Measurements from ENCODE around the gene C22orf31. TPM values are rescaled to one million over a fixed set of nuclear protein-coding genes. Genes with fewer than 3 reads are reported as not detected.

The C22orf31 gene
- total RNA-seq, 1 experiment from 2014 or later = not detected

DNA sequence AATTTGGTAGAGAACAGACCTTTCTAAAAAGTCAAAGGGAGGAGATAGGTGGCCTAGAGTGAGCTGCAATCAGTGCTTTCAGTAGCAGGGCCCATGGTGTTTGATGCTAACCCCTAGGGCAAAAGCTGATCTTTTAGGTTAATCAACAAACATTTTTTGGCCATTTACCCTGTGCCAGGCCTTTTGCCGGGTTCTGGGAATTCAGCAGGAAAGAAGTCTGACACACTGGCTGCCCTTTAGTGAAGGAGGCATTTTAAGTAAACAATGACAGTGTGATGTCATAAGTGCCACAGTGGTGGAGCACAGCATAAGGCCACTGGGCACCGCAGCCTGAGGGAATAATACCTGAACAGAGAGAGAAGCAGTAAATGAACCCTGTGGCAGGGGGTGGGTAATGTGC lies 29.0 kb downstream of the C22orf31 start:
- no peak overlapping the region; a peak in 1 of 7 replicates for H3K27ac Mint-ChIP-seq
- H3K56ac ChIP-seq (ENCODE audit: insufficient read length, low read depth, low read length) = no peak overlapping the region

More for the DNA sequence above, 29.0 kb downstream of the C22orf31 start:
- Histone ChIP-seq H3K4me2 (ENCODE audit: insufficient read depth, insufficient read length, low read length) (no peak overlapping the region), H4K20me1 (ENCODE audit: control insufficient read depth, insufficient read depth, insufficient read length) (no peaks in the 10 kb centered on the region), H3K23me2 (ENCODE audit: insufficient read length, low read depth, low read length, poor library complexity, severe bottlenecking) (peaks cover 14% of the 10 kb centered on the region), H4K5ac (ENCODE audit: insufficient read length, low read depth, low read length) (no peak overlapping the region), H3K14ac (ENCODE audit: insufficient read depth, low read length) (no peak overlapping the region), H3K79me2 (ENCODE audit: insufficient read depth, low read length) (peaks cover 2% of the 10 kb centered on the region; the same call in 1 of the 2 replicates), H4K91ac (ENCODE audit: insufficient read length, low read depth, low read length) (no peak overlapping the region), H2AFZ (ENCODE audit: low read length) (no peak overlapping the region), H2AK5ac (ENCODE audit: insufficient read length, low read length) (no peak overlapping the region), H3K4me1 (ENCODE audit: insufficient read depth, low read length) (peaks cover 10% of the 10 kb centered on the region; the same call in 1 of the 2 replicates), H2BK5ac (ENCODE audit: insufficient read length, low read length) (no peak overlapping the region), H2BK12ac (ENCODE audit: insufficient read length, low read depth, low read length) (no peak overlapping the region), H3K27me3 (ENCODE audit: insufficient read depth, low read length) (no peaks in the 10 kb centered on the region), H2BK15ac (ENCODE audit: low read depth, low read length) (no peak overlapping the region), H3K9ac (ENCODE audit: extremely low read depth, insufficient read length, low read length) (no peak overlapping the region), H2BK120ac (ENCODE audit: low read depth, low read length, poor library complexity, severe bottlenecking) (no peak overlapping the region), H3K27ac (ENCODE audit: insufficient read length, low read depth, low read length) (no peak overlapping the region), H3K79me1 (ENCODE audit: insufficient read depth, low read depth, low read length, poor library complexity, severe bottlenecking) (peaks cover 4% of the 10 kb centered on the region), H3T11ph (ENCODE audit: low read length) (no peak overlapping the region), H4K8ac (replicated peaks; ENCODE audit: insufficient read length, low read depth, low read length) (no peak overlapping the region), H2BK20ac (ENCODE audit: low read depth, low read length, poor library complexity, severe bottlenecking) (no peak overlapping the region), H3K23ac (ENCODE audit: insufficient read length, low read depth, low read length) (no peak overlapping the region), H3K9me3 (ENCODE audit: control insufficient read depth, low read depth, low read length) (no peaks in the 10 kb centered on the region), H3K18ac (ENCODE audit: insufficient read length, low read depth, low read length) (no peak overlapping the region), H3K4ac (ENCODE audit: low read depth, low read length) (no peak overlapping the region)
- peaks cover 42 to 47% of the 10 kb centered on the region in 2 experiments for H3K4me1 Mint-ChIP-seq
- no peak for DNase-seq
- H3K9me3 Mint-ChIP-seq = no peaks in the 10 kb centered on the region
- peaks cover 0 to 5% (median 0%) of the 10 kb centered on the region in 3 experiments; a peak in 1 of 7 replicates for H3K36me3 Mint-ChIP-seq (ENCODE audit: insufficient read depth in 1 of 3, low read depth in 3 of 3)
- TF ChIP-seq, protein P1, sequence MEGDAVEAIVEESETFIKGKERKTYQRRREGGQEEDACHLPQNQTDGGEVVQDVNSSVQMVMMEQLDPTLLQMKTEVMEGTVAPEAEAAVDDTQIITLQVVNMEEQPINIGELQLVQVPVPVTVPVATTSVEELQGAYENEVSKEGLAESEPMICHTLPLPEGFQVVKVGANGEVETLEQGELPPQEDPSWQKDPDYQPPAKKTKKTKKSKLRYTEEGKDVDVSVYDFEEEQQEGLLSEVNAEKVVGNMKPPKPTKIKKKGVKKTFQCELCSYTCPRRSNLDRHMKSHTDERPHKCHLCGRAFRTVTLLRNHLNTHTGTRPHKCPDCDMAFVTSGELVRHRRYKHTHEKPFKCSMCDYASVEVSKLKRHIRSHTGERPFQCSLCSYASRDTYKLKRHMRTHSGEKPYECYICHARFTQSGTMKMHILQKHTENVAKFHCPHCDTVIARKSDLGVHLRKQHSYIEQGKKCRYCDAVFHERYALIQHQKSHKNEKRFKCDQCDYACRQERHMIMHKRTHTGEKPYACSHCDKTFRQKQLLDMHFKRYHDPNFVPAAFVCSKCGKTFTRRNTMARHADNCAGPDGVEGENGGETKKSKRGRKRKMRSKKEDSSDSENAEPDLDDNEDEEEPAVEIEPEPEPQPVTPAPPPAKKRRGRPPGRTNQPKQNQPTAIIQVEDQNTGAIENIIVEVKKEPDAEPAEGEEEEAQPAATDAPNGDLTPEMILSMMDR (conservative IDR thresholded peaks at IDR 0.05) = no peak
- no peak overlapping the region for H3K4me3 Mint-ChIP-seq
- no CpG with 5 or more reads among the region's 2 CpGs for WGBS (ENCODE audit: extremely low coverage, insufficient read length, low lambda C conversion rate)
- no peaks in the 10 kb centered on the region for H3K27me3 Mint-ChIP-seq (ENCODE audit: low read depth)

Measured in H9 (cell line).